Osteoblast (primary cell): Measurements from ENCODE around the gene AGBL1. TPM values are rescaled to one million over a fixed set of nuclear protein-coding genes. Genes with fewer than 3 reads are reported as not detected.

ENCODE experiments used
- DNase-seq: peaks from one replicate; pipeline ENCODE4 v3.0.0; 2011; ENCODE audit warnings: low spot score, mixed read lengths; ENCODE audit not compliant: insufficient read length; ENCODE audit errors: missing footprints
- H2AFZ ChIP-seq: 2 replicates; pipeline ENCODE4 v1.6.0; 2011; ENCODE audit warnings: mild to moderate bottlenecking, low read length
- H3K27ac ChIP-seq: 2 replicates; pipeline ENCODE4 v1.5.1; 2011; ENCODE audit warnings: mild to moderate bottlenecking, low read depth, low read length, moderate library complexity
- H3K27me3 ChIP-seq: 2 replicates; pipeline ENCODE4 v1.6.0; 2012; ENCODE audit warnings: mild to moderate bottlenecking, control low read depth, inconsistent platforms, low read length, moderate library complexity; ENCODE audit not compliant: insufficient read depth
- H3K36me3 ChIP-seq: 2 replicates; pipeline ENCODE4 v1.5.1; 2011; ENCODE audit warnings: mild to moderate bottlenecking, low read length, control low read depth, moderate library complexity; ENCODE audit not compliant: insufficient read depth
- H3K4me1 ChIP-seq: 2 replicates; pipeline ENCODE4 v1.5.1; 2011; ENCODE audit warnings: mild to moderate bottlenecking, low read length, control low read depth, moderate library complexity; ENCODE audit not compliant: insufficient read depth
- H3K4me2 ChIP-seq: 2 replicates; pipeline ENCODE4 v1.6.0; 2011; ENCODE audit warnings: mild to moderate bottlenecking, low read length; ENCODE audit not compliant: insufficient read depth
- H3K4me3 ChIP-seq: fragments of 200-600 bp; sonication (generic); 3 replicates; pipeline ENCODE4 v1.5.1; 2012; ENCODE audit warnings: mild to moderate bottlenecking, low read length, inconsistent platforms; ENCODE audit not compliant: insufficient read depth
- H3K79me2 ChIP-seq: 2 replicates; pipeline ENCODE4 v1.6.0; 2012; ENCODE audit warnings: mild to moderate bottlenecking, low read length, control low read depth, inconsistent platforms; ENCODE audit not compliant: insufficient read depth
- H3K9me3 ChIP-seq: 2 replicates; pipeline ENCODE4 v1.5.1; 2011; ENCODE audit warnings: low read depth, low read length, control low read depth
- H4K20me1 ChIP-seq: 2 replicates; pipeline ENCODE4 v1.6.0; 2012; ENCODE audit warnings: mild to moderate bottlenecking, low read length, control low read depth; ENCODE audit not compliant: insufficient read depth
- total RNA-seq: library from RNA; depleted of rRNA; stranded (reverse); fragments of >200 nt; gene quantifications from 2 replicates; pipeline ENCODE4 v1.2.3, GENCODE V29; 2012
- TF ChIP-seq, protein P1 (sequence below): IDR thresholded peaks from 2 replicates; pipeline ENCODE4 v1.5.1; 2011; ENCODE audit warnings: mild to moderate bottlenecking, low read depth, low read length, moderate library complexity; ENCODE audit errors: extremely low read depth

The AGBL1 gene
- total RNA-seq, 1 donor, result not detected

DNA sequence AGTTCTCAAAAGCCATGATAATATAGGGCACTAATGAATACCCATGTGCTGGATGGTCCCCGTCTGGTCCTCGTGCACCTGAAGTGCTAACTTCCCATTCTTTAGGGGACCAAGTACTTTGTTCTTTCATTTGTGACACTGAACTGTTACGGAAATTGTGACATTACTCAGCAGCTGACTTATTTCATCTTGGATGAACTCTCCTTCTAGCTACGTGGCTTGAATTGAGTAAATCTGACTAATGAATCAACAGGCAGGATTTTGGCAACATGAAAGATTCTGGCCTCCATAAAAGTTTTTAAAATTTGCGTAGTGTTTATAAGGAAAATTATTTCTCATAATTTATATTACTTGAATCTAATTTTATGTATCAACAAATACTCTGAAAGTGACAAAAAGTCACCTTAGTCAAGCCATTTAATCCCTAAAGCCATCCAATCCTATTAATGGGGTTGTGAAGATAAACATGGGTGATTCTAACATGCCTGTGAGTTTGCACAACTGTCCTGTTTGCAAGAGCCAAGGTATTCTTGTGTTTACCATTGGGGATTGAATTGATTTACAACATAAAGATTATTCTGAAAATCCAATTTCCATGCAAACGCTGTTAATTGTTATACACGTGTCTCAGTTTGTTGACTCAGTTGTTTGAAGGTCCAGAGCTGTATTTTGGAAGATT lies 119.9 kb downstream of the AGBL1 start:
- Histone ChIP-seq H3K27ac (no peak overlapping the region), H4K20me1 (no peaks in the 10 kb centered on the region)
- DNase-seq, result no peak

DNA sequence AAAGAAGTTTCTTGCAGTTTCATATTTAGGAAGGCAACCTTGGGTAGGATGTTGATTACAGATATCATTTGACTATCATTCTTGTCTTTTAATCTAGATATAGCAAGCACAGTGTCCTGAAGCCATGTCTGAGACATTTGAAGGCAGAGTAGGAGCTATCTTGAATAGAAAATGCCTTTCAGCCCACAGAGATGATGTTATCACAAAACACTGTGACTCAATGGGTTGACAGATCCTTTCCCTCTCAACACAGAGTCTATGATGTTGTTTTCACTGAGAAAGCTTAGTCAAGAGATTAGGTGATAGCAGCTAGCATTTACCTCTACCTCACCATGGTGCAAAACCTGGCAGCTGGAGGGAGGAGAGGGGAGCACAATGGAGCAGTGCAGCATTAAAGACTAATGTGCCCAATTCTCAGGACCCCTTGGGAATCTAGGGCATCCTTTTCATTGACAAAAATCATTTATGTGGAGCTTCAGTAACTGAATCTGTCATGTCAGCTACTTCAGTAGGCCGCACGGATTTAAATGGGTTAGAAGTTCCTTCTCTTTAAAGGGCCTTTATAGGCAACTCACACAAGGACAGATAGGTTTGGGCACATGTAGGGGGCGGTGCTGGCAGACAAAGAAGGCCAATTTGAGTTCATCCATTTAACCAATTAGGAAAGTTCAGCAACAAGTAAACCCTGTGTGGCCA lies 121.8 kb downstream of the AGBL1 start:
- TF ChIP-seq, protein P1, sequence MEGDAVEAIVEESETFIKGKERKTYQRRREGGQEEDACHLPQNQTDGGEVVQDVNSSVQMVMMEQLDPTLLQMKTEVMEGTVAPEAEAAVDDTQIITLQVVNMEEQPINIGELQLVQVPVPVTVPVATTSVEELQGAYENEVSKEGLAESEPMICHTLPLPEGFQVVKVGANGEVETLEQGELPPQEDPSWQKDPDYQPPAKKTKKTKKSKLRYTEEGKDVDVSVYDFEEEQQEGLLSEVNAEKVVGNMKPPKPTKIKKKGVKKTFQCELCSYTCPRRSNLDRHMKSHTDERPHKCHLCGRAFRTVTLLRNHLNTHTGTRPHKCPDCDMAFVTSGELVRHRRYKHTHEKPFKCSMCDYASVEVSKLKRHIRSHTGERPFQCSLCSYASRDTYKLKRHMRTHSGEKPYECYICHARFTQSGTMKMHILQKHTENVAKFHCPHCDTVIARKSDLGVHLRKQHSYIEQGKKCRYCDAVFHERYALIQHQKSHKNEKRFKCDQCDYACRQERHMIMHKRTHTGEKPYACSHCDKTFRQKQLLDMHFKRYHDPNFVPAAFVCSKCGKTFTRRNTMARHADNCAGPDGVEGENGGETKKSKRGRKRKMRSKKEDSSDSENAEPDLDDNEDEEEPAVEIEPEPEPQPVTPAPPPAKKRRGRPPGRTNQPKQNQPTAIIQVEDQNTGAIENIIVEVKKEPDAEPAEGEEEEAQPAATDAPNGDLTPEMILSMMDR, result no peak
- Histone ChIP-seq H3K27me3 (no peaks in the 10 kb centered on the region), H3K9me3 (no peaks in the 10 kb centered on the region), H3K79me2 (no peaks in the 10 kb centered on the region), H2AFZ (no peak overlapping the region), H3K4me1 (no peaks in the 10 kb centered on the region), H3K27ac (no peak overlapping the region), H3K36me3 (no peaks in the 10 kb centered on the region), H4K20me1 (no peaks in the 10 kb centered on the region), H3K4me2 (no peak overlapping the region), H3K4me3 (no peak overlapping the region)
- DNase-seq, result no peak

More for the DNA sequence above, 119.9 kb downstream of the AGBL1 start:
- Histone ChIP-seq H3K4me2 (no peak overlapping the region), H2AFZ (no peak overlapping the region), H3K79me2 (no peaks in the 10 kb centered on the region), H3K4me3 (no peak overlapping the region), H3K36me3 (no peaks in the 10 kb centered on the region), H3K9me3 (peaks cover 3% of the 10 kb centered on the region), H3K4me1 (no peaks in the 10 kb centered on the region), H3K27me3 (no peaks in the 10 kb centered on the region)
- TF ChIP-seq, protein P1, result no peak

DNA sequence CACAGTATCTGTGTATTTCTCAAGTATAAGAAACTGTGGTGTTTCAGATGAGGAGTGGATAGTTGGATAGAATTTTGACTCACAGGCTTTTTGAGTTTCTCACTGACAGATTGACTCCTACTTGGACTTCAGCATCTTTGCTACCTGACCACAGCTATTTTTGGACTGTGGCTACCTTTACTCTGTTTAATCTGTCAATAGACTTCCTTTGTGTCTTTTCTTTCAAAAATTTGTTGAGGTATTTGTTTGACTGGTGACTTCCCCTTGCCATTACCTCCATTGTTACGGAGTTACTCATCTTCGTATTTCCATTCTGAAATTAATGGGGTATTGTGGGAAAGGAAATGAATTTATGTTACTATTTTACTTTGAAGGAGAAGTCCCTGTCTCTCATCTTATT lies 123.8 kb downstream of the AGBL1 start:
- H3K79me2 ChIP-seq, result no peaks in the 10 kb centered on the region
- H2AFZ ChIP-seq, result no peak overlapping the region
- no peaks in the 10 kb centered on the region for H3K36me3 ChIP-seq
- H3K4me3 ChIP-seq, result no peak overlapping the region
- H3K27ac ChIP-seq, result no peak overlapping the region
- no peaks in the 10 kb centered on the region for H3K4me1 ChIP-seq
- H3K27me3 ChIP-seq, result no peaks in the 10 kb centered on the region
- no peaks in the 10 kb centered on the region for H4K20me1 ChIP-seq
- TF ChIP-seq, protein P1, result no peak
- no peaks in the 10 kb centered on the region for H3K9me3 ChIP-seq
- no peak for DNase-seq
- H3K4me2 ChIP-seq, result no peak overlapping the region

DNA sequence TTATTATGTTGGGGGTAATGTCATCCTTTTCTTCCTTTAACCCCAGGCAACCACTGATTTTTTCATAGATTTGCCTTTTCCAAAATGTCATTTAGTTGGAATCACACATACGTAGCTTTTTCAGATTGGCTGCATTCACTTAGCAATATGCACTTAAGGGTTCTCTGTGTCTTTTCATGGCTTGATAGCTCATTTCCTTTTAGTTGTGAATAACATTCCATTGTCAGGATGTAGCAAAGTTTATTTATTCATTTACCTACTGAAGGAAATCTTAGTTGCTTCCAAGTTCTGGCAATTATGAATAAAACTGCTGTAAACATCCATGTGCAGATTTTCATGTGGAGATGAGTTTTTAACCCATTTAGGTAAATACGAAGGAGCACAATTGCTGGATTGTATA lies 125.4 kb downstream of the AGBL1 start:
- H3K4me2 ChIP-seq, result no peak overlapping the region
- no peak overlapping the region for H3K27ac ChIP-seq
- no peaks in the 10 kb centered on the region for H3K79me2 ChIP-seq
- no peaks in the 10 kb centered on the region for H3K4me1 ChIP-seq
- no peak overlapping the region for H3K4me3 ChIP-seq
- no peaks in the 10 kb centered on the region for H3K27me3 ChIP-seq
- H3K36me3 ChIP-seq, result no peaks in the 10 kb centered on the region
- H4K20me1 ChIP-seq, result no peaks in the 10 kb centered on the region
- no peaks in the 10 kb centered on the region for H3K9me3 ChIP-seq
- H2AFZ ChIP-seq, result no peak overlapping the region
- TF ChIP-seq, protein P1, result no peak
- DNase-seq, result no peak
